Brain pericyte (primary cell): ENCODE results near the gene GET3.

Experiments
- DNase-seq: peaks from one replicate; pipeline ENCODE4 v3.0.0-alpha.2; 2012; ENCODE audit warnings: low read depth, low spot score

Gene GET3

DNA sequence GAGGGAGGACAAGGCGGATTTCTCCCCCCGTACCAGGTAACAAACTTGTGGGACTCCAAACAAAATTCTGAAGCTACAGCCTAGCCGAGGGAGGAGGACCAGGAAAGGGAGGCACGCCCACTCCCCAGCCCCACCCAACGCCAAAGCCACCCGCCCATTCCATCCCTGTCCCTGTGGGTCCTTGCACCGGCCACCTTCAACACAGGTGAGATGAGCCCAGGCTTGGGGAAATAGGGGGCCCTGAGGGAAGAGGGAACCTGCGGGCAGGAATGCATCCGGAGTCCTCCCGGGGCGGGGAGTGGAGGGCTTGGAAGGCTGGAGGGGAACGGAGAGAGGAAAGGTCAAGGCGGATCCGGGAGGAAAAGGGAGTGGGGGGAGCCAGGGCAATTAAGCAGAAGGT is 14.3 kb downstream of the GET3 start, which contains the start of gene BEST2:
Gene BEST2, plus strand, starts transcription at position 157 of the 400 bp plus-strand sequence. CDS start 802 bp downstream, outside the sequence.
- DNase-seq, result no peak

DNA sequence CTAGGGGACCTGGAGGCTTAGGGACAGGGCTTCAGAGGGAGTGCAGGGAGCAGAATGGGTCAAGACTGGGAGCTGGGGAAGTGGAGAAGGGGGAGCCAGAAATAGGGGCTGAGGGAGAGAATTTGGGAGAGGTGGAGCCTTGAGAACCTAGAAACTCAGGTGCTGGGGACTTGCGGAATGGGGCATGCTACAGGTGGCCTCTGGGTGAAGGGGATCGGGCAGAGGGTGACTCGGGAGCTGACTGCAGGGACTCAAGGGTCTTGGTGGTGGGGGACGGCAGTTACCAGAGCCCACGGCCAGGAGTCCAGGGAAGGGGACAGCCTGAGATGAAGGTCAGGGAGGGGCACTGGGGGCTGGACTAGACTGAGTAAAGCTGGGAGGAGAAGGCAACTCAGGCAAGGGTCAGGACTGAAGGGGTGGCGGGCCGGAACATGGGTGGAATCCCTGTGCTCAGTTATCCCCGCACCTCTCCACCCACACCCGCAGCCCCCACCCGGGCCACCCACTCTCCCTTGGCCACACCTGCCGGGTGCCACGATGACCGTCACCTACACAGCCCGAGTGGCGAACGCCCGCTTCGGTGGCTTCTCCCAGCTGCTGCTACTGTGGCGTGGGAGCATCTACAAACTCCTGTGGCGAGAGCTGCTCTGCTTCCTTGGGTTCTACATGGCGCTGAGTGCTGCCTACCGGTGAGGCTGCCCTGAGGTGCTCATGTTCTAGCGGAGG is 14.9 kb downstream of the GET3 start:
- DNase-seq, result no peak

DNA sequence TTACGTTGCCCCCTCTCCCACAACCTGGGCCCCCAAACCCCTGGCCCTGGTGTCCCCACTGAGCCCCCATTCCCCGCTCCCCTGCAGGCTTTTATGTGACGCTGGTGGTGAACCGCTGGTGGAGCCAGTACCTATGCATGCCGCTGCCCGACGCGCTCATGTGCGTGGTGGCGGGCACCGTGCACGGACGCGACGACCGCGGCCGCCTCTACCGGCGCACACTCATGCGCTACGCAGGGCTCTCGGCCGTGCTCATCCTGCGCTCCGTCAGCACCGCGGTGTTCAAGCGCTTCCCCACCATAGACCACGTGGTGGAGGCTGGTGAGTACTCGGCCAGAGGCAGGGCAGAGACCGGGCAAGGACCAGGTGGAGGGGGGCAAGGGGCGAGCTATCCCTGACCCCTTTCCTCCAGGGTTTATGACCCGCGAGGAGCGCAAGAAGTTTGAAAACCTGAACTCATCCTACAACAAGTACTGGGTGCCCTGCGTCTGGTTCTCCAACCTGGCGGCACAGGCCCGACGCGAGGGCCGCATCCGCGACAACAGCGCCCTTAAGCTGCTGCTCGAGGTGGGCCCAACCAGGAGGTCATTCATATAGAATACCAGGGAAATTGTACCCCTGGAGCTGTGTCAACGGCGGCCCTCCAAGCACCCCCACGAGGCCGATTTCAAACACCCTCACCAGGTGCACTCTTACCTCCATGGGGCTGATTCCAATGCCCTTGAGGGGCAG is 17.3 kb downstream of the GET3 start:
- no peak for DNase-seq

DNA sequence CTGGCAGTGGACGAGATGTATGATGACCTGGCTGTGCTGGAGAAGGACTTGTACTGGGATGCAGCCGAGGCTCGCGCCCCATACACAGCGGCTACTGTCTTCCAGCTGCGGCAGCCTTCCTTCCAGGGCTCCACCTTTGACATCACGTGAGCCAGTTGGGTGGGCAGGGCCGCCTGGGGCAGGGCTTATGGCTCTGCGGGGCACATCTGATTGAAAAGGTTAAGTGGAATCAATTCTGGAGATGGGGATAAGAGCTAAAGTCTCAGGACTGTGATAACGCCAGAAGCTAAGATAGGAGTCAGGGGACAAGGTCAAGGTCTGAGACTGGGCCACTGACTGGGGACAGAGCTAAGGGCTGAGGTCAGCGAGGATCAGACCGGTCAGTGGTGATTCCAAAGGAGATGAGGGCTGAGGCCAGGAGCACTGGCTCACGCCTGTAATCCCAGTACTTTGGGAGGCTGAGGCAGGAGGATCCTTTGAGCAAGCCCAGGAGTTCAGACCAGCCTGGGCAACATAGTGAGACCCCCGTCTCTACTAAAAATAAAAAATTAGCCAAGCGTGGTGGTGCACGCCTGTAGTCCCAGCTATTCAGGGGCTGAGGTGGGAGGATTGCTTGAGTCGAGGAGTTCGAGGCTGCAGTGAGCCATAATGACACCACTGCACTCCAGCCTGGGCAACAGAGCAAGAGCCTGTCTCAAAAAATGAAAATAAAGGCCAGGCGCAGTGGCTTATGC is 19.0 kb downstream of the GET3 start:
- no peak for DNase-seq

DNA sequence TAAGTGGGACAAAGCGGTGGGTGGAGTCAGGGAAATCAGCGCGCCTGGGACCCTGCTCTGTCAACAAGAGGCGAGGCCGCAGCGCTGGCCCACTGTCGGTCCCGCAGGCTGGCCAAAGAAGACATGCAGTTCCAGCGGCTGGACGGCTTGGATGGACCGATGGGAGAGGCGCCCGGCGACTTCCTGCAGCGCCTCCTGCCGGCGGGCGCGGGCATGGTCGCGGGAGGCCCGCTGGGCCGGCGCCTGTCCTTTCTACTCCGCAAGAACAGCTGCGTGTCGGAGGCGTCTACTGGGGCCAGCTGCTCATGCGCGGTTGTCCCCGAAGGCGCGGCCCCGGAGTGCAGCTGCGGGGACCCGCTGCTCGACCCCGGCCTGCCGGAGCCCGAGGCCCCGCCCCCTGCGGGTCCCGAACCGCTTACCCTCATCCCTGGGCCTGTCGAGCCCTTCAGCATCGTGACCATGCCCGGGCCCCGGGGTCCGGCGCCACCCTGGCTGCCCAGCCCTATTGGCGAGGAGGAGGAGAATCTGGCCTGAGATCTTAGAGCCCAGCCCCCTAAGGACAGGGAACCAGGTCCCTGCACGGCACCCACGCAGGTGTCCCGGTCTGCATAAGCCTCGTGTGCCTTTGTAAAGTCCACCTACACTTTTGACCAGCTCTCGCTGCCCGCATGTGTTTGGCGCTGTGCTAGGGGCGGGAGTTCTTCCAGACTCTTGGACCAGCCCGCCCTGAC is 20.4 kb downstream of the GET3 start:
- DNase-seq, result no peak

DNA sequence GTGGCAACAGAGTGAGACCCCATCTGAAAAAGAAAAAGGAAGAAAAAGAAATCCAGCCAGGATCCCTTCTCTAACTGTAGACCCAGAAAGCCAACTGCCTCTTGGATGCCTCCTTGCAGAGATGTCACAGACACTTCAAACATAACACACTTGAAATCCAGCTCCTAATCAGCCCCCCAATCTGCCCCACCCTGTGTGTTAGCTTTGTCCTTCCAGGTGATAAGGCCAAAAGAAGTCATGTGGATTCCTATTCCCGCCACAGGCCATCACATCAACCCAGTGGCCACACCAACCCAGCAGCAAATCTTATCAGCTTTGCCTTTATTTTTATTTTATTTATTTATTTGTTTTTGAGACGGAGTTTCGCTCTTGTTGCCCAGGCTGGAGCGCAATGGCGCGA is 22.4 kb downstream of the GET3 start:
- DNase-seq, result no peak

DNA sequence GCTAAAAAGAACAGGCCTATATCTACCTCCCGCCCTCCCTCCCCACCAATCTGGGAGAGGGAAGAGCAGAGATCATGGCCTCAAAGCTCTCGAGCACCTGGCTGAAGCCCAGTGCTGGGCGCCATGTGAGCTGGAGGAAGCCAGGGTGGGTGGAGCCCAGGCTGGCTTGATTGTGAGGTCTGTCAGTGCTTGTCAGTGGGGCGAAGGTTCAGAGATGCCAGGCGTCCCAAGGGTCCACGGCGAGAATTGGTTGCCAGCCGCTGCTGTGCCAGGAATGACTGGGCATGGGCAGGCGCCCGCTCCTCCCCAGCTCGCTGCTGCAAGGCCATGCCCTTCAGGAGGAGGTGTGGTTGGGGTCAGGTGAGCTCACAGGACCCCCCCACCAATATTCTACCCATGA is 25.8 kb downstream of the GET3 start:
- no peak for DNase-seq

DNA sequence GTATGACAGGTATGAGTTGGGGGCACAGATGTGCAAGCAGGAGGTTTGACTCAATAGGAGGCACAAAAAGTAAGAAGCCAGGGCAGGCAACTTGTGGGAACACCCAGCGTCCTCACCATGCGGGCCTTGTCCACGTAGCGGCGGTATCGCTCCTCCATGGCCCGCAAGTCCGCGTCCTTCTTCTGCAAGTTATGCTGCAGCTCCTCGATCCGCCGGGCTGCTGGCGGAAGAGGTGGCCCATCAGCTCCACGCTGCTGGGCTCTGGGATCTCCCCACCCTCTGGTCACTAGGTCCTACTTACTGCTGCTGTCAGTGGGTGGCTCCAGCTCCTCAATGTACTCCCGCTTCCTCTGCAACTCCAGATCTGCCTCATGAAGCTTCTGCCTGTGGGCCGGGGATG is 27.4 kb downstream of the GET3 start:
- DNase-seq, result no peak

DNA sequence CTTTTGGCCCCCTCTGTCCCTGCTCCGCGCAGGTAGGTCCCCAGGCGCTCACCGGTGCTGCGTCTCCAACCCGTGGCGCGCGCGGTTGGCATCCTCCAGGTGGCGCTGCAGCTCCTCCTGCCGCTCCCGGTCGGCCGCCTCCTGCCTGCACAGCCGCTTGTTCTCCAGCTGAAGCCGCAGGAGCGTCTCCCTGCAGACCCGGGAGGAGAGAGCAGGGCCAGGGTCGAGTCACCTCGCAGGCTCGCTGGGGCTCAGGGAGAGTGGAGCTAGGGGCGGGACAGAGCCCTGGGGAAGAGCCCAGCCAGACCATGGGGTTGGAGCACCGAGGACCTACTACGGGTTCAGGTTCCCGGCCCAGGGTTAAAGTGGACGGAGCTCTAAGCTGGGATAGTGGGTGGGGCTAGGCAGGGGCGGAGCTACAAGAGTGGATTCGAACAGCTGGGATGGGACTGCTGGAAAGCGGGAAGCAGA is 28.8 kb downstream of the GET3 start:
- DNase-seq, result no peak

DNA sequence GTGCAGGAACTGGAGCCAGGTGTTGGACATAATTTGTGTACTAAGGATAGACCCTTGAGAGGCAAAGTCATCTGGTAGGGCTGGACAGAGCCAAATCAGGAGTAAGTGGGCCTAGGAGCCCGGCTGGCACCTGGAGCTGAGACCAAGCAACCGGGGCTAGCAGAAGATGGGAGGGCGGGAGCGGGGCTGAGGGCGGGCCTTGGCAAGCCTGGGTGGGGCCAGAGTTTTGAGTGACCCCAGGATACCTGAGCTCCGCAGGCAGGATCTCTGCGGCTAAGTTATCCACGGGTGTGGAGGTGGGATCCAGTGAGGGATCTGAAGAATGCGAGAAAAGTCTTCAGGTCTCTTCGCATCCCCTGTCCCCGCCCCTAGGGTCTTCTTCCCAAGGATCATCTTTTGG is 29.9 kb downstream of the GET3 start:
- DNase-seq, result no peak

DNA sequence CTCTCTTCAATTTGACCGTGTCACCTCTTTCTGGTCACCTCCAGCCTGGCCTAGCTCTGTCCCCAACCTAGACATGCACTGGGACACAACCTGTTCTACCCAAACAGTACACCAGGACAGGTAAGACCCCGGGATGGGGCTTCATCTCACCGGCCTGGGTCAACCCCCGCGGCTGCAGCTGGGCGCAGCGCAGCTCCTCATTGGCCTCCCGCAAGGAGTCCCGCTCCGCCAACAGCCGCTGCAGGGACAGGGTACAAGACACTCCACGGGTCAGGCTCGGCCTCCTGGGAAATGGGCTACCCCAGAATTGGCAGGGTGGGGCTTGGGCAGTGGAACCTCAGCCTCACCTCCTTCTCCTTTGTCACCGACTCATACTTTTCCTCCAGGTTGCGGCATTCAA is 30.4 kb downstream of the GET3 start:
- DNase-seq, result no peak

DNA sequence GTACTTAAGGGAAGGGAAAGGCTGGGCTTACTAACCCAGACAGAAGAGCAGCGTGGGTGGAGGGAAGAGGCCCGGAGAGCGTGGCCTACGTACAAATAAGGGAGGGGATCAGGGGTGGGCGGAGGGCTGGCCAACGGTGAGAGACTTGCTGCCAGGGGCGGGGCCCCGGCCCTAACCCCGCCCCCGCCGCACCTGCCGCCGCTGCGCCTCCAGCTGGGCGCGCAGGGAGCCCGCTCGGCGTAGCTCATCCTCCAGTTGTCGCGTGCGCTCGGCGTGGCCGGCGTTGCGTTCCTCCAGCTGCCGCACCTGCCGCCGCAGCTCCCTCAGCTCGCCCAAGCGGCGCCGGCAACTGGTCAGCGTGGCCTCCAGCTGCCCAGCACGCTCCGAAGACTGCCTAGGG is 32.4 kb downstream of the GET3 start:
- DNase-seq, result no peak

DNA sequence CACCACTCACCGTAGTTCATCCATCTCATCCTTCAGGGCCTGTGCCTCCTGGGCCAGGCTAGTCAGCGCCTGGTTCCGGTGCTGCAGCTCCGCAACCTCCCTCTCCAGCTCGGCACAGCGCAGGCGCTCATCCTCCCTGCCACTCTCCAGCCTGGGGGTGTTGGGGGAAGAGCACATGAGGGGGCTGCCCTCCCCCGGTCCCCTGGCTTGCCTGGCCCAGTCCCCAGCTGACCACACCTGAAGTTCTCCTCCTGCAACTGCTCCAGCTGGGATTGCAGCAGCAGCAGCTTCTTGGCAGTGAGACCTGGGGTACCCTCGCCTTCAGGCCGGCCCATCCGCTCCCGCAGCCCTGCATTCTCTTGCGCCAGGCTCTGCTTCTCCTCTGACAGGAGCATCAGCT is 33.6 kb downstream of the GET3 start:
- no peak for DNase-seq

DNA sequence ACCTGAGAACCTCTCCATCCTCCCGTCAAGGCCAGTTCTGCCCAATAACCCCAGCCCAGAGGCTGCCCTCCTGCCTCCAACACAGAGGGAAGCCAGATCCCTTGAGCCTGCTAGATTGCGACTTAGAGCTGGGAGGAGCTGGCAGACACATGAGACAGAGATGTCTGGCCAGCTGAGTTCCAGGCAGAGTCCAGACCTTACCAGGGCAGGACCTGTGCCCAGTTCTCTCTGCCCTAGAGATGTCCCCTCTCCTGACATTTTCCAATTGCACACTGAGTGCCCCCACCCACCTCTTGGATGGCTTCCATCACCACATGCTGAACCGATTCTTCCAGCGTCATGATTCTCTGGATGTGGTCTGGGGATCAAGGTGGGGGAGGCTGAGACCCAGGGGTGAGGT is 35.0 kb downstream of the GET3 start:
- no peak for DNase-seq

DNA sequence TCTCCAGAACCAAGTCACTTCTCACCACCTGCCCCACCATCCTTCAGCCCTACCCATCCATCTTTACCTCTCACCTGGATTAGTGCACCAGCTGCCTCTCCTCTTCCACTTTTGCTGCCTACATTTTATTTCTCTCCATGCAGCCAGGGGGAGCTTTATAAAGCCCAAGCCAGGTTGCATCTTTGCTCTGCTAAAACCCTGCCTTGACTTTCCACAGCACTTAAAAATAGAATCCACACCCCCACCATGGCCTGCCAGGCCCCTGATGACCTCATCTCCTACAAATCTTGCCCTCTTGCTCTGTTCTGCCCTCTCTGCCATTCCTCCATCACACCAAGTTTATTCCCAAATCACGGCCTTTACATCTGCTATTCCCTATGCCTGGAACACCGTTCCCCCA is 36.3 kb downstream of the GET3 start:
- DNase-seq, result no peak

DNA sequence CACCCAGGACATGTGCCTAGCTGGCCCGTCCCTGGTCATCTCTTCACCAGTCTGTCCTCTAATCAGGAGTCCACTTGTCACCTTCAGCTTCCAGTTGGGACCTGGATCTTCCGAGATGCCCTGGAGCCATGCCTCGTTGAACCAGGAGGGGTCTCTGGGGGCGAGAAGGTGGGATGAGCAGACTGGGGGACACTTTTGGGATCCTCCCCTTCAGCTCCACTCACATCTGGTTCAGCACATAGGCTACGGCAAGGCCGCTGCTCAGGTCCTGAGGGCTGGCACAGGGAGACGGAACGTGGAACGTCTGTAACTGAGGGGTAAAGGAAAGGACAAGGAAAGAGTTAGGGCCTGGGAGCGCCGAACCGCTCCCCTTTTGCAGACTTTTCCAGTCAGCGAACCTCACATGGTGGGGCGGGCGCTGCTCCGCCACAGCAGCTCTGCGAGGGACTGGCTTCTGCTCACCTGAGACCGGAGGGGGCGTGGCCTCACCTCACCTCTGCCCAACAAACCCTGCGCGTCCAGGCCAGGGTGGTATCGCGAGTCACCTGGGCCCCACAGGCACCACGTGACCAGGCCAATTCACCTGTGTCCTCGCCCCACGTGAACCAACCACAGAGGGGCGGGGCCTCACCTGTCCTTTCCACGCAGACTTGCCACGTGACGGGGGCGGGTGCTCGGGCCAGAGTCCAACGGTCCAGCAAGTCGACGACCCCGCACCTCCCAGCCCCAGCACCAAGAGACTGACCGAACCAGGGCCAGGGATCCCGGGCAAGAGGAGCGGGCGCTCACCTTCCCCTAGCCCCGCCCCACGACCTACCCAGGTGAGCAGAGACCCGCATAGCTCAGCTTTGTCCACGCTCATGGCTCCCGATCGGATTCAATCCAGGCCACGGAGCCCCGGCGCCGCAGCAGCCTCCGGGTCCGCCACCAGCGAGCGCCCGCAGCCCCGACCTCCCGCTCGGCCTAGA is 37.6 kb downstream of the GET3 start, which contains the start of gene HOOK2:
Gene HOOK2, minus strand, starts transcription at position 965 of the 968 bp plus-strand sequence. Its CDS starts 103 bp downstream, at position 862.
- no peak for DNase-seq

DNA sequence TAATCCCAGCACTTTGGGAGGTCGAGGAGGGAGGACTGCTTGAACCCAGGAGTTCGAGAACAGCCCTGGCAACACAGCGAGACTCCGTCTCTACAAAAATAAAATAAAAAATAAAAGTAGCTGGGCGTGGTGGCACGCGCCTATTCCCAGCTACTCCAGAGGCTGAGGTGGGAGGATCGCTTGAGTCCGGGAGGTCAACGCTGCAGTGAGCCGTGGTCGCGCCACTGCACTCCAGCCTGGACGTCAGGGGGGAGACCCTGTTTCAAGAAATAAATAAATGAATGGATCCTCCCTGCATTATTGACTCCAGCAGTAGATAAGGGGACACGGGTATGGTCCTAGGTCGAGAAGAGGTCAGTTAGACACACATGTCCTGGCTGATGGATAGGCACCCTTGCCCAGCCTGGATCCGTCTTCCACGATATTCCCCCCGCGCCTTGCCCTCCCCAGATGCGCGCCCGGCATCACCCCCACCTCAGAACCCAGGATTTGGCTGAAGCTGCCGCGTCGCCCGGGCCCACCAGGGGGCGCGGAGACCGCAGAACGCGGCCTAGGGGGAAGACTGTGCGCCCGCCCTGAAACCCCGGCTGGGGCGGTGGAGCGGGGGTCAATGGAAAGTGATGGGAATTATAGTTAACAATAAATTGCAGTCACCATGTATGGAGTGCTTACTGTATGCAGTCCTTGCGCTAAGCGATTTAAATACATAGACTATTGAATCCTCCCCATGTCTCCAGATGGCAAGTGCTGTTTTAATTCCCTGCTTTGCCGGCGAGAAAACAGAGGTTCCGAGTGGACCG is 40.1 kb downstream of the GET3 start:
- no peak for DNase-seq

DNA sequence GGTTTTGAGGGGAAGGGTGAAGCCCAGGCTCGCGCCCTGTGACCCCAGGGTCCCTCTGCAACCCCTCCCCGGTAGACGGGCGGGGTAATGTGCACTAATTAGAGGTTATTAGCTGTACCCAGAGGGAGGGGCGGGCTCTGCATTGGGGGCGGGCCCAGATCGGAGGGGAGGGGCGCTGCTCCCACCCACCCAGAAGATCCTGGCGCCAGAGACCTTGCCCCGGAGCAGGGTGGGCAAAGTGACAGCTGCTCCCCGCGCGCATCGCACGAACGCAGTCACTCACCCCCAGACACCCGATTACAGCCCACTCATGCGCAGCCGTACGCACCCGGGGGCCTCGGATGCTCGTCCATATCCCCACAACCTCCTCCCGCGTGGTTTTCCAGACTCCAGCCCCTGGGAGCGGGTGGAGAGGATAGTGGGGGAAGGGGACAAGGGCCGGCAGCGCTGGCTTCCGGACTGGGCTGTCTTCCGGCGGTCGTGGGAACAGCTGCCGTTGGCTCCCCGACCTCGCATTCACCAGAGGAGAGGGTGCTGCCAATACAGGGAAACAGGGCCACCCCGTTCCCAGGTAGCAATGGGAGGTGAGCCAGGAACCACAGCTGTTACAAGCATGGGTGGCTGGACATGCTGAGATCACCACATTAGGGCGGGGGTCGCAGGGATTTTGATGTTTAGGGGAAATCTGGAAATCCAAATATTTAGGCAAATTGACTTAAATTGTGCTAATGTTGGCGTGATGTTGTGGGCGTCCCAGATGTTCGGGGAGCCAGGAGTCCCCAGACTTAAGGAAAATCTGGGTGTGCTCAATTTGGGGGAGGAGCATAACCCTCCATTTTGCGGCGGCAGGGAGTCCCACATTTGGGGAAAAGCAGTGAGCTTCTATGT is 41.0 kb downstream of the GET3 start:
- no peak for DNase-seq

DNA sequence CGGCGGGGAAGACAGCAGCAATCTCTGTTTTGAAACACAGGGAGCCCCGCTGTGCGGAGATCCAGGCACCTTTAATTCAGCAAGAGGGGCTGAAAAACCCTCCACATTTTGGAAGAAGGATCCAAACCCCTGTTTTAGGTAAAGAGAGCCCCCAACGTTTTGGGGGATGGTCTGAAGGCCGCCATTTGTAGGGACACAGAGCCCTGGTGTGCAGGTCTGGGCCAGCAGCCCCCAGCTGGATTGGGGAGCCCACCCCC is 41.5 kb downstream of the GET3 start:
- DNase-seq, result no peak
